Measurements from ENCODE around the gene KLHL22. TPM values are rescaled to one million over a fixed set of nuclear protein-coding genes. Genes with fewer than 3 reads are reported as not detected.

Gene KLHL22
- total RNA-seq, 1 experiment from 2014 or later = 36.2 TPM

DNA sequence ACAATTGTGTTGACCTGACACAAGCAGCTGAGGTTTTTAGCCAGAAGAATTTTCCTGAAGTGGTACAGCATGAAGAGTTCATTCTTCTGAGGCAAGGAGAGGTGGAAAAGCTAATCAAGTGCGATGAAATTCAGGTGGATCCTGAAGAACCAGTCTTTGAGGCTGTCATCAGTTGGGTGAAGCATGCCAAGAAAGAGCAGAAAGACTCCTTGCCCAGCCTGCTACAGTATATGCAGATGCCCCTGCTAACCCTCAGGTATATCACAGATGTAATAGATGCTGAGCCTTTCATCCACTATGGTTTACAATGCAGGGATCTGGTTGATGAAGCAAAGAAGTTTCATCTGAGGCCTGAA, 45.1 kb downstream of the KLHL22 start:
- POLR2A ChIA-PET (ENCODE audit: low non-redundant PET) = no interaction called here
- intact Hi-C loops (cut with micrococcal nuclease; ENCODE audit: unreplicated experiment) = no loop called here
- no TSS peak for BruUV-seq (replicated peaks)
- no peak for DNase-seq (ENCODE audit: low spot score)
- TF ChIP-seq, protein P1, sequence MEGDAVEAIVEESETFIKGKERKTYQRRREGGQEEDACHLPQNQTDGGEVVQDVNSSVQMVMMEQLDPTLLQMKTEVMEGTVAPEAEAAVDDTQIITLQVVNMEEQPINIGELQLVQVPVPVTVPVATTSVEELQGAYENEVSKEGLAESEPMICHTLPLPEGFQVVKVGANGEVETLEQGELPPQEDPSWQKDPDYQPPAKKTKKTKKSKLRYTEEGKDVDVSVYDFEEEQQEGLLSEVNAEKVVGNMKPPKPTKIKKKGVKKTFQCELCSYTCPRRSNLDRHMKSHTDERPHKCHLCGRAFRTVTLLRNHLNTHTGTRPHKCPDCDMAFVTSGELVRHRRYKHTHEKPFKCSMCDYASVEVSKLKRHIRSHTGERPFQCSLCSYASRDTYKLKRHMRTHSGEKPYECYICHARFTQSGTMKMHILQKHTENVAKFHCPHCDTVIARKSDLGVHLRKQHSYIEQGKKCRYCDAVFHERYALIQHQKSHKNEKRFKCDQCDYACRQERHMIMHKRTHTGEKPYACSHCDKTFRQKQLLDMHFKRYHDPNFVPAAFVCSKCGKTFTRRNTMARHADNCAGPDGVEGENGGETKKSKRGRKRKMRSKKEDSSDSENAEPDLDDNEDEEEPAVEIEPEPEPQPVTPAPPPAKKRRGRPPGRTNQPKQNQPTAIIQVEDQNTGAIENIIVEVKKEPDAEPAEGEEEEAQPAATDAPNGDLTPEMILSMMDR (conservative IDR thresholded peaks at IDR 0.05; ENCODE audit: low read depth, low read length) = no peak
- no peak for TF ChIP-seq EZH2 (IDR thresholded peaks at IDR 0.05; ENCODE audit: borderline replicate concordance, low read depth, low read length, poor library complexity, severe bottlenecking)
- no peaks in the 10 kb centered on the region for H3K27me3 ChIP-seq (replicated peaks; ENCODE audit: insufficient read depth, low read depth, low read length, poor library complexity)
- H3K36me3 ChIP-seq (ENCODE audit: insufficient read depth, low read length, poor library complexity, severe bottlenecking) = peaks cover 4% of the 10 kb centered on the region
- CTCF ChIA-PET = no interaction called here
- H3K9me3 ChIP-seq (ENCODE audit: low read depth, low read length, poor library complexity, severe bottlenecking) = no peaks in the 10 kb centered on the region
- no peak overlapping the region for H3K27ac ChIP-seq (ENCODE audit: low read depth, low read length, poor library complexity, severe bottlenecking)
- H3K4me1 ChIP-seq (ENCODE audit: insufficient read depth, low read length, poor library complexity, severe bottlenecking) = no peaks in the 10 kb centered on the region
- H3K4me3 ChIP-seq (ENCODE audit: low read depth, low read length, poor library complexity, severe bottlenecking) = no peak overlapping the region

DNA sequence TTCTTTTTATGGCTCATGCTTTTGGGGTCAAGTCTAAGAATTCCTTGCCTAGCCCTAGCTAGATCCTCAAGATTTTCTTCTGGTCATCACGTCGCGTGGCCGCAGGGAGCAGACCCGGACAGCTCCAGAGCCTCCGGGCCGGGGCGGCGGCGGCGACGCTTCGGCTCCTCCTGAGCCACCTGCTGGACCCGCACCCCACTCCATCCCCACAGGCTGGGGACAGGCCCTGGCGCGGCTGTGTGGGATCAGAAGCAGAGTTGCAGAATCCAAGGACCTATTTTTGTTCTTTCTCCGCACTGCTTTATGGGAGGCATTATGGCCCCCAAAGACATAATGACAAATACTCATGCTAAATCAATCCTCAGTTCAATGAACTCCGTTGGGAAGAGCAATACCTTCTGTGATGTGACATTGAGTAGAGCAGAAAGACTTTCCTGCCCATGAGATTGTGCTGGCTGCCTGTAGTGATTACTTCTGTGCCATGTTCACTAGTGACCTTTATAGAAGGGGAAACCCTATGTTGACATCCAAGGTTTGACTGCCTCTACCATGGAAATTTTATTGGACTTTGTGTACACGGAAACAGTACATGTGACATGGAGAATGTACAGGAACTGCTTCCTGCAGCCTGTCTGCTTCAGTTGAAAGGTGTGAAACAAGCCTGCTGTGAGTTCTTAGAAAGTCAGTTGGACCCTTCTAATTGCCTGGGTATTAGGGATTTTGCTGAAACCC, 45.6 kb downstream of the KLHL22 start:
- CTCF ChIA-PET = no interaction called here
- TF ChIP-seq, protein P1 (conservative IDR thresholded peaks at IDR 0.05; ENCODE audit: low read depth, low read length) = no peak
- no peak for TF ChIP-seq EZH2 (IDR thresholded peaks at IDR 0.05; ENCODE audit: borderline replicate concordance, low read depth, low read length, poor library complexity, severe bottlenecking)
- H3K27me3 ChIP-seq (replicated peaks; ENCODE audit: insufficient read depth, low read depth, low read length, poor library complexity) = no peaks in the 10 kb centered on the region
- H3K27ac ChIP-seq (ENCODE audit: low read depth, low read length, poor library complexity, severe bottlenecking) = no peak overlapping the region
- no peaks in the 10 kb centered on the region for H3K9me3 ChIP-seq (ENCODE audit: low read depth, low read length, poor library complexity, severe bottlenecking)
- no peaks in the 10 kb centered on the region for H3K36me3 ChIP-seq (ENCODE audit: insufficient read depth, low read length, poor library complexity, severe bottlenecking)
- no TSS peak for BruUV-seq (replicated peaks)
- no peak for DNase-seq (ENCODE audit: low spot score)
- no peak overlapping the region for H3K4me3 ChIP-seq (ENCODE audit: low read depth, low read length, poor library complexity, severe bottlenecking)
- POLR2A ChIA-PET (ENCODE audit: low non-redundant PET) = no interaction called here
- intact Hi-C loops (cut with micrococcal nuclease; ENCODE audit: unreplicated experiment) = no loop called here
- H3K4me1 ChIP-seq (ENCODE audit: insufficient read depth, low read length, poor library complexity, severe bottlenecking) = no peaks in the 10 kb centered on the region

DNA sequence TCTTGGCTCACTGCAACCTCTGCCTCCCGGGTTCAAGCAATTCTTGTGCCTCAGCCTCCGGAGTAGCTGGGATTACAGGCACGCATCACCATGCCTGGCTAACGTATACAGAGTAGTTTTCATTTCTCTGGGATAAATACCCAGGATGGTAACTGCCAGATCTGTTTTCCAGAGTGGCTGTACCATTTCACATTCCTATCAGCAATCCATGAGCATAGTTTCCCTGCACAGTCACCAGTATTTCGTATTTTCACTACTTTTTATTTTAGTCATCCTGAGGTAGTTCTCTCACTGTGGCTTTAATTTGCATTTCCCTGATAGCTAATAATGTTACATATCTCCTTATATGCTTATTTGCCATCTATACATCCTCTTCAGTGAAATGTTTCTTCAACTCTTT, 47.0 kb downstream of the KLHL22 start:
- Histone ChIP-seq H3K9me3 (ENCODE audit: low read depth, low read length, poor library complexity, severe bottlenecking) (no peaks in the 10 kb centered on the region), H3K4me1 (ENCODE audit: insufficient read depth, low read length, poor library complexity, severe bottlenecking) (no peaks in the 10 kb centered on the region), H3K36me3 (ENCODE audit: insufficient read depth, low read length, poor library complexity, severe bottlenecking) (no peaks in the 10 kb centered on the region), H3K27ac (ENCODE audit: low read depth, low read length, poor library complexity, severe bottlenecking) (no peak overlapping the region), H3K4me3 (ENCODE audit: low read depth, low read length, poor library complexity, severe bottlenecking) (no peak overlapping the region), H3K27me3 (replicated peaks; ENCODE audit: insufficient read depth, low read depth, low read length, poor library complexity) (no peaks in the 10 kb centered on the region)
- no TSS peak for BruUV-seq (replicated peaks)
- DNase-seq (ENCODE audit: low spot score) = no peak
- TF ChIP-seq, protein P1 (conservative IDR thresholded peaks at IDR 0.05; ENCODE audit: low read depth, low read length) = no peak
- TF ChIP-seq EZH2 (IDR thresholded peaks at IDR 0.05; ENCODE audit: borderline replicate concordance, low read depth, low read length, poor library complexity, severe bottlenecking) = no peak
- POLR2A ChIA-PET (ENCODE audit: low non-redundant PET) = no interaction called here
- CTCF ChIA-PET = no interaction called here
- intact Hi-C loops (cut with micrococcal nuclease; ENCODE audit: unreplicated experiment) = no loop called here
